NCI-H526 (cell line): ENCODE results near the gene SLC6A12.
A peak's percentile ranks its signal among the peaks of the same experiment; 100 is the strongest.
"Not testable (repeated sequence)": the region's sequence is repeated elsewhere in the genome, so short reads cannot be mapped to it uniquely, and the experiment has no call there.

Experiments
- DNase-seq, 2 experiments: peaks; one replicate each; lab custom pipeline; 2025; lab: John Stamatoyannopoulos, UW

The SLC6A12 gene

DNA sequence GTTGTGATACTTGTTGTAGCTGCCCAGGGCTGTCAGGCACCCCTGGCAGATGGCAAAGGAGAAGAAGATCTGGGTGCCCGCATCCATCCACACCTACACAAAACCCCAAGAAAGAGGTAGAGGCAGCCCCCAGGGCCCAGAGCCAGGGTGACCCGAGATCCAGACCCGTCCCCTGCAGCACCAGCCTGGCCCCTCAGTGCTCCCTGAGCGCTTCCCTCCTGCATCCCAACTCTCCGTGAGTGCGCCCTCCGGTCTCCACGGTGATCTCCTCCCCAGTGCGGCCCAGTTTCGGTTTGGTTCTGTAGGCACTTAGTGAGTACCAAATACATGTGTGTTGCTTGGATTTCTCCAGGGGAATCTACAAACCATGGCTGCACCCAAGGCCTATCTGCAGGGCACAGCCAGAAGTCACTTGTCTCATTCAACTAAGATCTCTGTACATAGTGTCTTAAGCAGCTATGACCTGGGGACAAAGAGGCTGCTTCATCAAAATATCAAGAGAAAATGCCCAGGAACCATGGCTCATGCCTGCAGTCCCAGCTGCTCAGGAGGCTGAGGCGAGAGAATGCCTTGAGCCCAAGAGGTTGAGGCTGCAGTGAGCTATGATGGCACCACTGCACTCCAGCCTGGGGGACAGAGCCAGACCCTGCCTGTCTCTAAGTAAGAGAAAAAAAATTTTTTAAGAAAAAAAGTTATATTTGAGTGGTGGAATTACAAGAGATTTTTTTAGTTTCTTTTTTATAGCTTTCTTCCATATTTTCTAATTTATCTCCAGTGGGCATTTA, 15.9 kb downstream of the SLC6A12 start:
- no peak for DNase-seq

DNA sequence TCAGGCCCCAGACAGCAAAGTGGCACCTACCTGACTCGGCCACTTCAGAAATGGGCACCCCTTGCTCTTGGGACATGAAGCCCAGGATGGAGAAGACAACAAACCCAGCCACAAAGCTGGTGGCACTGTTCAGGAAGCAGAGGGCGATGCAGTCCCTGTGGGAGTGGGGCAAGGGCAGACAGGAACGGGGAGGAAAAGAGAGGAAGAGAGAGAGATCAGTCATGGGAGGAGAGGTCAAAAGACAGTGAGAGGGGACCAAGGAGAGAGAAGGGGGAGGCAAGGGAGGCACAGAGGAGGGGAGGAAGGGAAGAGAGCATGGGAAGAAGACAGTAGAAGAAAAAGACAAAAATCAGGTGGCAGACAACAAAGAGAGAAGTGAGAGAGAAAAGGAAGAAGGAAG, 16.6 kb downstream of the SLC6A12 start:
- no peak for DNase-seq

DNA sequence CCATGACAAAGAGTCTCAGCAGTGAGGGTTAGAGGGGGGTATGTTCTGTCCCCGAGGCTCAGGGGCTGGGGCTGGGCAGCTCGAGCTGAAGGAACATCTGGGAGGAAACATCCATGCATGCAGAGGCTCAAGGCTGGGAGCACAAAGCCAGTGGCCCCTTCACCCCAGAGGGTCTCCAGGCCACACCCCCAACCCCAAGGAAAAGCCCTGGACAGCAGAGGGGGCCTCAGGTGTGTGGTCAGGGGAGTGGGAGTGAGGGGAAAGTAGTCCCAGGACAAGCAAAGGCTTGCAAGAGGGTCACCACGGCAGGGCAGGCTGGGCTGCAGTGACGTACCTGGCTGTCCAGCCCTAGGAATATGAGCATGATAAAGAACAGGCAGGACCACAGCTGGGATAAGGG, 17.5 kb downstream of the SLC6A12 start:
- no peak for DNase-seq

DNA sequence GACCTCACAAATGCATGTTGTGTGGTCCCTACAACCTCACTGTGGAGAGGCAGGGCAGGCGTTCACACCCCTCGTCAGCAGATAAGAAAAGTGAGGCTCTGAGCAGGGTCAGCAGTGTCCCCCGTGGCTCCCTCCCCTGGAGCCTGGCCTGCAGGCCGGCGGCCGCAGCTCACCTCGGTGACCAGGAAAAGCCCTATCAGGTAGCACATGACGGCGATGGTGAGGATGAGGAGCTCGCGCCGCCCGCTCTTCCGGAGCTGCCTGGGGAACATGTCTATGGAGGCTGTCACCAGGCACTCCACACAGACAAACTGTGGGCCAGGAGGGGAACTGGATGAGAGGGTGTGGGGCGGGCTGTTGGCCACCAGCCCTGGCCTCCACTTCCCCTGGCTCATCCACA, 18.0 kb downstream of the SLC6A12 start:
- no peak for DNase-seq

DNA sequence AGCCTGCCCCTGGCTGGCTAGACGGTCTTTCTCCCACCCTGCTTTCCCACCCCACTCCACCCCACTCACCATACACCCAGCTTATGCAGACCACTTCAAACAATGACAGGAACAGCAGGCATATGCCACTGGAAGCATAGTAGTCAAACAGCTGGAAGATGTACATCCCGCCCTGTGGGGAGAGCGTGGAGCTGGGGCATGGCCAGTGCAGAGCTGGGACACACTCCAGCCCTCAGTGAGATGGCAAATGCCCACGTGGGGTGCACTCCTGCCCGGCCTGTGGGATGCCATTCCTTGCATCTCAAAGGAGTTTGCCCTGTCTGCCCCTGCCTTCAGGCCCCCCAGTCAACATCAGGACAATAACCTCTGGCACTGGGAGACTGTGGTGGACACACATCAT, 18.8 kb downstream of the SLC6A12 start:
- DNase-seq = no peak

DNA sequence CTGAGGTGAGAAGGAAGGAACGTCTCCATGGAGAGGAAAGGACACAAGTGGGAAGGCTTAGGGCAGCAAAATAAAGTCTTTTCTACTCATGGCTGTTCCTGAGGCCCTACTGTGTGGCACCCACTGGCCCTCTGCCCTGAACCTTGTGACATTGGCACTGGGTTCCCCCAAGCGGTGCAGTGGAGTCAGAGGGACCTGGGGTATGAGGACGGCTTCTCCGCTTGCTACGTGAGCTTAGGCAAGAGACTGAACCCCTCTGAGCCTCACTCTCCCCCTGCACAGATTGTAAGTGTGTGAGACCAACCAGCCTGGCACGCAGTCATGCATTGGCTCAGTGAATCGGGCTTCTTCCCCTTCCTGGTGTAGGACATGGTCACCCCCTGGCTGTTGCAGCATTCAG, 19.7 kb downstream of the SLC6A12 start:
- DNase-seq = no peak

DNA sequence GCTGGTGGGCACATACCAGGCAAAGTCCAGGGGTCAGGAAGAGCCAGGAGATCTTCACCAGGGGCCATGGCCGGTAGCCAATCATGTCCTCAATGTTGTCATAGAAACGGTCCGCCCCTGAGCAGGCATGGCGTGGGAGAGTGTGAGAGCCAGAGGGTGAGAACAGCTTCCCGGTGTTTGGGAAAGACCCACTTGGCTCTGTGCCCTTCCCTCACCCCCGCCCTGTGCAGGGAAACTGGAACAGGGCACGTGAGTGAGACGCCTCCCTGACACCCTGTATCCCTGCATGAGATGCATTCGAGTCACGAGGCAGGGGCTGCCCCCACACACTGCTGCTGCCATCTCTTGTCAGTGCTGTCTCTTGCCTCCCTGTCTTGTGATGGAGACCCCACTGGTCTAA, 20.7 kb downstream of the SLC6A12 start:
- no peak for DNase-seq

DNA sequence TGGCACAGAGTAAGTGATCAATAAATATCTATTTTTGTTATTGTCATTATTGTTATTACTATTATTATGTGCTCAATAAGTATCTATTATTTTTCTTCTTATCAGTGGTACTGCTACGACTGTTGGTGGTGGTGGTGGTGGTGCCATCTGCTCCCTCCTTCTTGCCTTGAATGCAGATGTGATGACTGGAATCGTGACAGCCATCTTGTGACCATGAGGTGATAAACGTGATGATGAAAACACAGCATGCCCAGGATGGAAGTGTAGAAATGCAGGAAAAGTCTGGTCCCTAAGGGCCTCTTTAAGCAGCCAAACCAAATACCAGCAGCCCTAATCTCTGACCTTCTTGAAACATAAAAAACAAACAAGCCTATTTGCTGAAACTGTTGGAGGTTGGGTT, 22.4 kb downstream of the SLC6A12 start:
- DNase-seq = no peak

DNA sequence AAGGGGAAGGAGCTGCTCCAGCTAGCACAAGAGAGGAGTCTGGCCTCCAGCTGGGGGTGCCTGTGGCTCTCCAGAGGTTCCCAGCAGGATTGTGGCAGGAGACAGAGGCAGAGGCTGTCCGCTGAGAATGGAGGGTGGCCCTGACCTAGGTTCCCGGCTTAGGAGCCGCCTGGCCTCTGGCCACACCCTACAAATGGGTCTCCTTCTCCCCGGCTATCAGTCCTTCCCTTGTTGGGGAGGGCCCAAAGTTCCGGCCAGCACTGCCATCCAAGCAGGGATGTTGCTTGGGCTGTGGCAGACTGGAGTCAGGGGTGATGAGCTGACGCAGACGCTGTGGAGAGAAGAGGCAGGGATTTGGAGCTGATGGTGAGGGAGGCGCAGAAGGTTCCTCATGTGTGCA, 23.1 kb downstream of the SLC6A12 start:
- no peak for DNase-seq

DNA sequence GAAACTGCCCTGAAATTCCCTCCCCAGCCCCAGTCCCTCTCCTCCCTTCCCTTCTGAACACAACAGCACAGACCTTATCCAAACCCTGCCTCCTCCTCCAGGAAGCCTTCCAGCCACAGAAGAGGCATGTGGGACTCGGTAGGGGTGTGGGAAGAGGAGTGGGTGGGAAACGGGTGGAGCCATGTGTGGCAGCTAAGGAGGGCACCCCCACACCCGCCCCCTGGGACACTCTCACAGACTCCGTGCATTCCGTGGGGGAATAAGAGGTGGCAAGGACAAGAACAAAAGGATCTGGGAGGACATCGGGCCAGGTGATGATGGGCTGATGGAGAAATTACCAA, 24.4 kb downstream of the SLC6A12 start:
- DNase-seq = no peak

DNA sequence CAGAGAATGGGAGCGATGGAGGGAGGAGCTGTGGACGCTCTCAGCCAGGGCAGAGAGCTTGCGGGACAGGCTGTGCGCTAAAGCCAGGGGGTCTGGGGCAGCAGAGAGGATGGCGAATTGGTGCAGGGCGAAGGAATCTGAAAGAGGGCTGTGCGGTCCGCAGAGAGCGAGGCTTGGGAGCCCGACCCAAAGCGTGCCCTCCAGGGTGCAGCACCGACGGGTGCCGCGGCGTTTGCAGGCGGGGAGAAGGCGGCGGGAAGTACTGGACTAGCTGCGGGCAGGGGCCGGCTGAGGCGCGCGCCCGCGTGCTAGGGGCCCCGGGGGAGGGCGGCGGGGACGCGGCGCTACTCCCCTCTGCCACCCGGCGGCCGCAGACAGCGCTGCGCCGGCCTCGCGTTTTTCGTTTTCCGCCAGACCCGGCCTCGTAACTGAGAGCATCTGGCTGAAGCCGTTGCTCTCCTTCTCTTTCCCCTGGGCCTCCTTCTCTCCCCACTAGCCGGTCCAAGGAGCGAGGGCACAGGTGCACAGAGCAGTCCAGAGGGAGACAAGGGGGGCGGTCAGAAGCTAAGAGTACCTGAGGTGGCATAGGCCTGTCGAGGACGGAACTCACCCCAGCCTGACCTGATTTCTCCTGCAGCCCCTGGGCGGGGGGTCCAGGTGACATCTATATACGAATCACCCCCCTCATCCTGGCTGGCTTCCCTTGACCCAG, 24.9 kb downstream of the SLC6A12 start:
- DNase-seq = peak; percentile 20 to 81

DNA sequence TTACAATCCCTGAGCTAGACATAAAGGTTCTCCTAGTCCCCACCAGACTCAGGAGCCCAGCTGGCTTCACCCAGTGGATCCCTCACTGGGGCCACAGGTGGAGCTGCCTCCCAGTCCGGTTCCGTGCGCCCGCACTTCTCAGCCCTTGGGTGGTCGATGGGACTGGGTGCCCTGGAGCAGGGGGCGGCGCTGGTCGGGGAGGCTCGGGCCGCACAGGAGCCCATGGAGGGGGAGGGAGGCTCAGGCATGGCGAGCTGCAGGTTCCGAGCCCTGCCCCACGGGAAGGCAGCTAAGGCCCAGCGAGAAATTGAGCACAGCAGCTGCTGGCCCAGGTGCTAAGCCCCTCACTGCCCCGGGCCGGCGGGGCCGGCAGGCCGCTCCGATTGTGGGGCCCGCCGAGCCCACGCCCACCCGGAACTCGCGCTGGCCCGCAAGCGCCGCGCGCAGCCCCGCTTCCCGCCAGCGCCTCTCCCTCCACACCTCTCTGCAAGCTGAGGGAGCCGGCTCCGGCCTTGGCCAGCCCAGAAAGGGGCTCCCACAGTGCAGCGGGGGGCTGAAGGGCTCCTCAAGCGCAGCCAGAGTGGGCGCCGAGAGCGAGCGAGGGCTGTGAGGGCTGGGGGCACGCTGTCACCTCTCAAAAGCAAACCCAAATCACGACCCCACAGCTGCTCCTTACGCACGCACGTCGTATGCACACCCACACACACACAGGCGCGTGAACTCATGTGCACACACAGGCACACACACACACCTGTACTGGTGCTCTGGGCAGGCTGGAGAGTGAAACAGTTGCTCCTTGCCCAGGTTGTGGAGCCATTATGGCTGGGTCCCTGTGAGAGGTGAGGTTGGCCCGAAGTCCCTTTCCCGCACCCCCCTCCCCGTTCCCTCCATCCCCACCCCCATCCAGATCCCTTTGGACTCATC, 25.7 kb downstream of the SLC6A12 start:
- DNase-seq = not testable (repeated sequence)

DNA sequence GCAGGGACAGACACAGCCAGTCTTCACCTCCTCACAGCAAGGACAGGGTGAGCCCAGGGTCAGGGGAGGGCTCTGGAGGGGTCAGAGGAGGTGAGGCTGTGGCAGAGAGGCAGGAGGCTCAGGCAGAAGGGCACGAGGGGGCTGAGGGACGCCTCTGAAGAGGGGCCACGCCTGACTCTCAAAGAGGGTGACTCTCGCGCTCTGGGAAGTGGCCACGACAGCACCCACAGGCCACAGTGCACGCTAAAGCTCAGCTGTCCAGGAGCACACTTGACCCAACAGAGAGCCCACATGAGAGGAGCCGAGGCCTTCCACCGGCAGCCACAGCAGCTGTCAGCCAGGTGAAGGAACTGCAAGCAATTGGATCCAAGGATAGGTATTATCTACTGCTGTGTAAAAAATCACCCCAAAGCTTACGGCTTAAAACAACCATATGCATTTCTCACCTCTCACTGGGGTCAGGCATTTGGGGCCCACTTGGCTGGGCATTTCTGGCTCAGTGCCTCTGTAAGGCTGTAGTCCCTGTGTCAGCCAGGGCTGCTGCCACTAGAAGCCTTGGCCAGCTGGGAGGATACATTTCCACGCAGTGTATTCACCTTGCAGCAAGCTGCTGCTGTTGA, 27.8 kb downstream of the SLC6A12 start:
- DNase-seq = no peak

DNA sequence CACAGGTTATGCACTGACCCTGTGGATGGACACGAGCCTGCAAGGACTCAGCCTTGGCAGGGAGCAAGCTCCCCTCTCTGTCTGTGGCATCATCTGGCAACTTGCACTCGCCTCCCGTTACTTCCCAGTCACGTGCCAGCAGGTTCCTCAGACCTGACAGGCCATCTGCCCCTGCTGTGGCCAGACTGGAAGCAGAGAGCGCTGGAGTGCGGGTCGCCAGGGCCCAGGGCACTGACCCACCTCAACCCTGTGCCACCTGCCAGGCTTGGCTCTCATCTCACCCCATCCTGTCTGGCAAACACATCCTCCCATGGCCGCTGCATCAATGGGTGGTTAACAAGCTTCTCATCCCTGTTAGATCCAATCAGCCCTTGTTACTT, 28.4 kb downstream of the SLC6A12 start:
- no peak for DNase-seq

DNA sequence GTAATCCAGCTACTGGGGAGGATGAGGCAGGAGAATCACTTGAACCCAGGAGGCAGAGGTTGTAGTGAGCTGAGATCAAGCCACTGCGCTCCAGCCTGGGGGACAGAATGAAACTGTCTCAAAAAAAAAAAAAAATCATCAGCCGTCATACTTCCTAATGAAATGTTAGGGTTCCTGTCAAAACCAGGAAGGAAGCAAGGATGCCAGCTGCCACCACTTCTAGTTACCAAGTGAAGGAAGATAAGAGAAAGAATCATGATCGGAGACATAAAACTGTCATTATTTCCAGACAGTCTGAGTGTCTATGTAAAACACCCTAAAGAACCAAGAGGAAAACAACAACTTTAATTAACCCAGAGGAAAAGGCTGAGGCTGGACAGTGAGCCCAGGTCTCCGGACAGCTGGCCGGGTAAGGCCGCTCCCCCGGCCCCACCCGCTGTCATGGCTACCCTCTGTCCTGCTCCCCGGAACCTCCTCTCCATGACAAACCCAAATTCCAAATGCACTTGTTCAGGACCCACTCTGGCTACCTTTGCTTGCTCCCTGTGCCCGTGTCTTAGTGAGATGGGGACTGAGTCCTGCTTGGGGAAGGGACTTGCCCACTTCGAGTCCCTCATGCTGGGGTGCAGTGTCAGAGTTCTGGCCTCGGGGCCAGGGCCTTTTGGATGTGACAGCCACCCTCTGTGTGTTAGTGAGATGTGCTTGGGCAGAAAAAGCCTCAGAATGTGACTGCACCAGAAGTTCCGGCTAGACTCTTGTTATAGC, 29.0 kb downstream of the SLC6A12 start:
- no peak for DNase-seq

DNA sequence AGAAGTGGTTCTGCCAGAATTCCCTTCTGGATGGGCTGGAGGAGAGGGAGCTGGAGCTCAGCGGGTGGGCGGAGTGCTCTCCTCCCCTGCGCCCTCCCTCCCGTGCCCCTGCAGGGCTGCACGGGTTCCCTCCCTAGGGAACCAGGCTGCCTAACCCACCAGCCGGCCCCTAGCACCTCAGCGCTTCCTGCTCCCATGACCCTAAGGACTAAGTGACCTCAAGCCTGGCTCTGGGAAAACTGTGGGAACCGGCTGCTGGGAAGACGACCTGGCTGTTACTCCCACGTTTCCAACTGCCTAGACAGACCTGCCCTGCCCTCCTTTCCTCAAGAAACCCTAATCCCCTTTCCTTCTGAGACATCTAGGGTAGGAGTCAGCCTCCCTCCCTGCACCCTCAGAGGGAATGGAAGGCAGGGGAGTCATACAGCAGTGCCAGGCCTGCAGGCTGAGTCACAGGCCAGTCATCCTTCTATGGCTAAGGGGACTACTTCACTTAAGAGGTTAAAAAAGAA, 31.5 kb downstream of the SLC6A12 start:
- no peak for DNase-seq

DNA sequence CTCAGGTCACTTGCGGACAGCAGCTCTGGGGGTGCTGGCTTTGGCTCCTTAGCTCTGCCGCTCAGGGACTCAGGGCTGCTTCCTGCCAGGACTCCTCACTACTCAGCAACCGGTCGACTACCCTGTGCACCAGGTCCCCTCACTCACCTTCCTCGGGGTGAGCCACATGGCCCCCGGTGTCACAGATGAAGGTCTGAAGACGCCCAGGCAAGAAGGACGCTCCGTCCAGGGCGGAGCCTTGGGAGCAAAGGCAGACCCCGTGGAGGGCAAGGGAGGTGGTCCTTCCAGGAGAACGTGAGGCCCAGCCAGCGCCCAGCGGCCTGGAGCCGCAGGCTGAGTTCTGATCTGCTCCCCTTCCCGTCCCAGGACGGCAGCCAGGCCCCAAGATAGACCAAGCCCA, 32.0 kb downstream of the SLC6A12 start:
- no peak for DNase-seq

DNA sequence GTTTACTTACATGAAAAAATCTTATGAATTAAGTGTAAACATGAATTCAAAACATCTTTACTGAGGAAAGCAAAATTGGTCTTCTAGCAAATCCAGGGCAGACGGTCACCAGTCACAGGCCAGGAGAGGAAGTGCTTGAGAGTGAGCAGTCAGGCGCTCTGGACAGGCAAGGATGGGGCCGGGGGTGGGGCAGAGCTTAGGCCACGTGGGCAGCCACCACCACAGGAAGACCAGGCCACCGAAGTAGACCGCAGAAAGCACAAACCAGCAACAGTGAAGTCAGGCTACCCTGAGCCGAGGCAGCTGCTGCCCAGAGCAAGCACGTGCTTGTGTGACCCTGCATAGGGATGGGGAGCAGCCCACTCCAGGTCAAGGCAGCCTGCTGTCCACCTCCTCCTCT, 33.5 kb downstream of the SLC6A12 start:
- no peak for DNase-seq

DNA sequence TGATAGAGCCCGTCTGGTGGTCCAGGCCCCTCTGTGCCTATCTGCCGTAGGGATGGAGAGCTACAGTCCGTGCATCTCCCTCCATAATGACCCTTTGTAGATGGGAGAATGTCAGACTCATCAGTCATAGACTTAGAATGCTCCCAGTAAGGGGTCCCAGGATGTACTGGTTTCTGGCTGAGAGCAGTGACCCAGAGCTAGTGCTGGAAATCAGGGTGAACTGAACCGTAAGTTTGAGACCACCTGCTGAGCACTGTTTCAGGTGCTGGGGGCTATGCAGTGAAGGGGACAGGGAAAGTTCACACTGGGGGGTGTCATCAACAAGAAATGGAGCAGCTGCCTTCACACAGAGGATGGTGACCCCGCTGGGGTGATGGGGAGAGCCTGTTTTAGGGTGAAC, 34.1 kb downstream of the SLC6A12 start:
- no peak for DNase-seq

DNA sequence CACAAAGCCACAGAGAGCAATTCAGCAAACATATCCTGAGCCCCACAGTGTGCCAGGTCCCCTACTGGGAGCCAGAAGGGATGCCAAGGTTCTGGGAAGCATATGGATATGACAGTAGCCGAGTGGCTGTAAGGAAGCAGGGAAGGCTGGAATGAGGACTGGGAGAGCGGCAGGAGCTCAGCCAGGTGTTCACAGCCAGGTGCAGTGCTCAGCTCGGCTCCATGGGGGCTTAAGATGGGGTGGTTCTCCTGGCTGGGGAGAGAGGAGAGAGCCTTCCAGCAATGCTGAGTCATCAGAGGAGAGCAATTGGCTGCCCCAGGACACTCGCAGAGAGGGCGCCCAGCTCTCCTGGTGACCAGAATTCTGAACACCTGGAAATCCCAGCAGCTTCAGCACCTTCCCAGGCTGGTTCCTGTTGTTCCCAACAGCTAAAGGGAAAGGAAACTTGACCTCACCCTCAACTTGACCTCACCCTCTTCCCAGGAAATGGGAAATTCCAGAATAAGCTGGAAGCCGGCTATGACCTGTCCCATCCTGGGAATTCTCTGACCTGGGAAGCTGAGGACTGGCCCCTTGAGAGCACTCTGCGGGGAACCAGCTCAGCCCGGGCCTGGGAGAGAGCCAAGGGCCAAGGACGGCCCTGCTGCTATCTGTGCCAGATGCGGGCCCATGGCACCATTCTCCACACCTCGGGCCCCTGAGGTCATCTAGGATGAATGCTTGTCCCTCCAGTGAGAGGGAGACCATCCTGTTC, 34.6 kb downstream of the SLC6A12 start:
- no peak for DNase-seq

DNA sequence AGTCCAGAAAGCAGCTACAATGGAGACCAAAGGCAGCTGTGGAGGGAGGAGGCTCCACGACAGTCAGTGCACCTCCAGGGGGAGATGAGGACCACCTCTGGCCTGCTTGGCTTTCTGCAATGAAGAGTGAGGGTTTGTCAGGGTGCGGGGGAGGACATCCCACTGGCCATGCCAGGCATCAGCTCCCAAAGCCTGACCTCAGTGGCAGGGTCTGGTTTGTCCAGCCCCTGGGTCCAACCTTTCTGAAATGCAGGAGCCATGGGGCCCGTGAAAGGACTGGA, 35.2 kb downstream of the SLC6A12 start:
- no peak for DNase-seq
